ENCODE measurements around the gene PCOLCE2.

PCOLCE2 gene

GRCh38 chr3:142808103-142808917, 80.6 kb downstream of the PCOLCE2 start:
- DNase-seq, result no peak

- DNase-seq, result no peak
These were observed 86.0 kb downstream of the PCOLCE2 start for GRCh38 chr3:142802891-142803290.

GRCh38 chr3:142801746-142802145, 87.1 kb downstream of the PCOLCE2 start:
- DNase-seq, result no peak

GRCh38 chr3:142796823-142797222, 92.1 kb downstream of the PCOLCE2 start:
- DNase-seq, result no peak

GRCh38 chr3:142795332-142795731, 93.6 kb downstream of the PCOLCE2 start:
- DNase-seq, result no peak

GRCh38 chr3:142794508-142794907, 94.4 kb downstream of the PCOLCE2 start:
- DNase-seq, result peak in 1 of 2 experiments; percentile 61

GRCh38 chr3:142787719-142788118, 101.2 kb downstream of the PCOLCE2 start:
- no peak for DNase-seq

- DNase-seq, result no peak
These were observed 102.9 kb downstream of the PCOLCE2 start for GRCh38 chr3:142785996-142786395.

- no peak for DNase-seq
These were observed 104.7 kb downstream of the PCOLCE2 start for GRCh38 chr3:142784228-142784627.

- DNase-seq, result no peak
These were observed 106.3 kb downstream of the PCOLCE2 start for GRCh38 chr3:142782616-142783015.

- no peak for DNase-seq
These were observed 109.3 kb downstream of the PCOLCE2 start for GRCh38 chr3:142779591-142779990.

GRCh38 chr3:142778541-142778940, 110.3 kb downstream of the PCOLCE2 start:
- DNase-seq, result no peak

GRCh38 chr3:142777927-142778326, 111.0 kb downstream of the PCOLCE2 start:
- peak; percentile 85 to 94 for DNase-seq

- no peak for DNase-seq
These were observed 120.5 kb downstream of the PCOLCE2 start for GRCh38 chr3:142768338-142768737.

Measured in NCI-H524 (cell line).